Activated CD8-positive, alpha-beta memory T cell treated with anti-CD3 and anti-CD28 coated beads for 24 hours (primary cell): ENCODE measurements around the gene NDUFC1.
"Not testable (repeated sequence)": the region's sequence is repeated elsewhere in the genome, so short reads cannot be mapped to it uniquely, and the experiment has no call there.

Experiments used
- DNase-seq: peaks from one replicate; pipeline ENCODE4 v3.0.0-alpha.2; 2020

Gene NDUFC1

DNA sequence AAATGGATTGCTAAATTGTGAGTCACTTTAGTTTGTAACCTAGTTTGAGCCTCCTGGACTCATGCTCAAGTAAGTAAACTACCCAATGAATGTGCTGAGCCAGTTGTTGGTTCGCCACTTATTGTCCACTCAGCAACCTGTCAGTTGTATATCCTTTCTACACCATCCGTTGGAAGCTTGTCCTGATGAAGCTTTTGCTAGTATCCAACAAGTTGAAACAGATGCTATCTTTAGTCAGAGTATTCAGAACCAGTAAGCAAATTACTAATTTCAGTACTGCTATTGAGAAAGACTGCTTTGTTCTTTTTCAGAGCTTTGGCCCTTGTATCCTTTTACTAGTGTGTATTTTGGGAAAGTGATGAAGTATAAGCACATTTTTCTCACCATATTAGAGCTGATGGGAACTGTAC is 5.3 kb downstream of the NDUFC1 start:
- no peak for DNase-seq

DNA sequence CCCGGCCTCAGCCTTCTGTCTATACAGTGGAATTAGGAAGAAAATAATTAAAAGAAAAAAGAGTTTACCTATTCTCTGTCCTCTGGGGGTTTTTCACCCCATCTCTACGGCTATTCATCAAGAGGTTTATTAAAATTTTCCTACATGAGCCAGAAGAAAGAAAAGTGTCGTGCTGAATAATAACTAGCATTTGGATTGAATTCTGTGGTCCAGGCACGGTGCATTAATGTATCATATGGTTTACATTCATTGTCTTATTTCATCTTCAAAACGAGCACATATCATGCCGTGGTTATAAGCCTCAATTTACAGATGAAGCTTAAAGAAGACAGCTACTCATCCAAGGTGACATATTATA is 6.4 kb downstream of the NDUFC1 start:
- no peak for DNase-seq

DNA sequence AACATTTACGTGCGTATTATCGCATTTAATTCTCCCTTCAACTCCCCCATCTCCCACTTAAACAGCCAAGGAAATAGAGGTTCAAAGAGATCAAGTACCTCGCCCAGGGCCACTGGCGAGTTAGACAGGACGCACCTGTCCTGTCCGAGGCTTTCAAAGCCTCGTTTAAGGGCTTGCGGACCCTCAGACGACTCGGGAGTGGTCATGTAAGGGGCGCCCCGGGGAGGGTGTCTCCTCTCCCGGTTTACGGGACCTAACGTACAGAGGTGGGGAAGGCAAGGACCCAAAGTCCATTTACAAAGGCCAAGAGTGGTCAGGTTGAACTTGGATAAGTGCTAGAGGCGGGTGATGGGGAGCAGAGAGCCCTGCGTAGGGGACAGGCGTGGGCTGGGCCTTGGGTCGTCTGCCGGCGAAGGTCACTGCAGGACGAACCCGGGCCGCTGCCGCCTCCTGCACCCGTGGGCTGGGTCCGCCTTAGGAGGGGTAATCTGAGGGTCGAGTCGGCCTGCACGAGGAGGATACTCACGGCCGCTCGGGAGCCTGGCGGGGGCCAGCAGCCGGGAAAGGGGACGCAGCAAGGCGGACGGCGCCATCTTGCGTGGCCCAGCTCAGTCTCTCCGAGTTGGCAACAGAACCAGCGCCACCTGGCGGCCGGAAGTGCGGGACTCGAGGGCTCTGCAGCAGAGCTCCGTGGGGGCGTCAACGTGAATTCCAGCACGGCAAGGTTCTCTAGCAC is 6.9 kb downstream of the NDUFC1 start:
- DNase-seq: peak; percentile 100

DNA sequence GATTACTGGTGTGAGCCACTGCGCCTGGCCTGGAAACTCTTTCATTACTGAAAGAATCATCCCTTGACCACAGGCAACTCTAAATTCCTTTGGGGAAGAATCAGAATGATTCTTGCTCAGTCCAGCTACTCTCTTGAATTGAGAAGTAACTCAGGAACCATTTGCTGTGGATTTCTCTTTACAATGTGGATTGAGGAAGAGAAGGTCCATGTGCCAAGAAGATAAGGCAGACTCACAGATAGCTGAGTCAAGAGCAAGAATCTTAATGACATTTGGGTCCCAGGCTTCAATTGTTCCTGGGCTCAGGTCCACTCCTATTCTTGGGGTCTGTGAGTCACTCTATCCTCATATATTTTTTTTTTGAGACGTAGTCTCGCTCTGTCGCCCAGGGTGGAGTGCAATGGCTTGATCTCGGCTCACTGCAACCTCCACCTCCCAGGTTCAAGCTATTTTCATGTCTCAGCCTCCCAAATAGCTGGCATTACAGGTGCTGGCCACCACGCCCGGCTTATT is 16.0 kb downstream of the NDUFC1 start:
- no peak for DNase-seq

DNA sequence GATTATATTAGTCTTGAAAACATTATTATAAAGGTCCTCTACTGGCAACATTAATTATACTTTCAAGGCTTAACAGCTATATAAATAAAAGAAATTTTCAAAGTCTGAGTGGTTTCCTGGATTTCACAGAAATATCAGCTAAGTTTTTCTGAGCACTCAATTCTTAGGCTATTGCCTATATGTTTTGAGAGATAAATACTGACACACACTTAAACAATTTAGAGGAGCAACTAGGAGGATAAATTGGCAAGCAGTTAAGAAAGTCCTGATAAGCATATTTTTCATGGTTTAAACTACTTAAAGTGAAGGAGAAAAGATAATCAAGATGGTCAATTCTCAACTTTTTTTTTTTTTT is 19.6 kb downstream of the NDUFC1 start:
- DNase-seq: no peak

DNA sequence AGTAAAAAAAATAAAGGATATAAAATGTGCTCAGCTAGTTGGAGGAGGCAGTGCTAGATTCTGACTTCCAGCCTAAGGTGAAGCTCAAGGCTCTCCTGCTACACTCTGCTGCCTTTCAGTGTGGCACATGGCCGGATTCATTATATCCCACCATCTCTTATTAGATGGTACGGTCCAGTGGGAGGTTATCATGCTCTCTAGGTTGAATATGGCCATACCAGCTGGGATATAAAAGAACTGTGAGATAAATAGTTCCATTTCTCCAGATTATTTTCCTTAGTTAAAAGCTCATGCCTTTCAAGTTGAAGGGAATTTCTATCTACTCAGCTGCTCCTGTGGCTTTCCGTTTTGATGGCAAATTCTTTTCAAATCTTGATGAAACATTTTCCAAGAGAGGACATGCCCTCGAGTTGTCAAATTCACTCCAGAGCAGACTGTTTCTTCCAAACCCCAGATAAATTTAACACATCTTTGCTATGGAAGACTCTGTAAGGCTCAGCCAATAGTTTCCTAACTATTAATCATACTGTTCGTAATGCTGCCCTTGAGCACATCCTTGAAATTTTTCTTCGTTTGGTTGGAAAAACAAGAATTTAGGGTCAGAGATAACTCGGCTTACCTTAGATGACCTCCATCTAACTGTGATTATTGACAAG is 20.1 kb downstream of the NDUFC1 start:
- DNase-seq: no peak

DNA sequence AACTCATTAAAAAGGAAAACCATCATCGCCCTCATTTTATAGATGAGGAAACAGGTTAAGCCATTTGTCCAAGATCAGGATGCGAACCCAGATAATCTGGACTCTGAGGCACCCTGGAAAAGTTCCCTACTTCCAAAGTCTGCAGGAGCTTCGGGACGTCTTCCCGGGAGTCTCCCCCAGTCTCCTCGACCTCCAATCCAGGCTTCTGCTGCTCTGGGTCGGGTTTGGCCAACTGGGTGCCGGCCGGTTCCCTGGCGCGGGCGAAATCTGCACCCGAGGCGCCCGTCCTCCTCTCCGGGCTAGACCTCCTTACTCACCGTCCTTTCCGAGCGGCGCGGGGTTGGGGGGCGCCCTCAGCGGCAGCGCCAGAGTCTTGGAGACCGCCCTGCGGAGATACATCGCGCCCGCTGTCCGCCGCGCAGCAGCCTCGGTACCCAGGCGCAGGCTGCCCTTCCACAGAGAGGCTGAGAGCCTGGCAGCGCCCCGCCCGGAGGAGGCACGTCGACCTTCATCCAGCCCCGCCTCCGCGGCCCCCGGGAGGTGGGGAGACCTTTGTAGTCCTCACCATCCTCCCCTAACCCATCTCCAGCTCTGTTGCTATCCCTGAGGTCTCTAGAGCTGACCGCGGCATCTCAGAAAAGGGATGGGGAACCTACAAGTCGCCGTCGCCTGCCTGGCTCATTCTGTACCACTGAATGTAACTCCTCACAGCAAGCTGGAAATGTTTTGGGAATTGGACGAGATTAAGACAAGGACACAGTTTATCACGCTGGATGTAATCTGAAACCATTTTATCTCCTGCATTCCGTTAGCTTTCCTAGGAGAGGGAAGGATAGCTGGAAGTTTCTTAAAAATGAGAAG is 22.3 kb downstream of the NDUFC1 start, which contains the start of gene MGARP:
Gene MGARP, minus strand, starts transcription at position 466 of the 861 bp plus-strand sequence. Its CDS starts 67 bp downstream, at position 399.
- peak; percentile 74 for DNase-seq

DNA sequence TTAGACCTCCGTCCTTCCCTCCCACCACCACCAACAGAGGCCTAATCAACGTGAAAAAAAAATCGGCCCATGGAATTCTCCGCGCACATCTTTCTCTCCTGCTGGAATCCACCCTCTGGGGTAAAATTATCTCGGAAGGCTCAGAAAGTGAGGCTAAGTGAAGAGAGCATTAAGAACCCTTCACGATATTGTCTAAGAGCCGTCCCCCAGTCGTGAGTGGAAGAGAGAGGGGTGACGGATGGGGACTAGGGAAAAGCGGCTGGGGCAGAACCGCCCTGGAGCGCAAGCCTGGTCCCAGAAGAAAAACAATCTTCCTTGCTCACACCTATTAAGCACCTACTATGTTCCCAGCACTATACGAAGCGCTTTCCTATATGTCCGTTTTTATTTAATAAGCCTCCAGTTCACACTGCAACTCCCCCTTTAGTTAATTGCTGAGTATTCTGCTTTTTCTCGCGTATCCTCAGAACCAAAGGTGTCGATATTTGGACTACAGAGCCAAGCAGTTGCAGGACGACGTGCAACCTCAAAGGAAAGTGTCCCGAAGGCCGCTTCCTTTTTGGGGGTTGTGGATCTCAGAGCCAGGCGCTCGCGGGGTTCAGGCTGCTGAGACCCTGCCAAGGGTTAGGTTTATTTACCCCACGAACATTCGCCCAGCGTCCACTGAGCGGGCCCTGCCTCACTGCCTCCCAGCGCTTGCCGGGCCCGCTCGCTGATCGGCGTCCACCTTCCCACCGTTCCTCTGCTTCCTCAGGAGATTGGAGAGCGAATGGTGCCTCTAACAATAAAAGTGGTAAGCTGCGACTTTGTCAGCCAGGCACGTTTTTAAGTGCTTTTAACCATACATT is 23.1 kb downstream of the NDUFC1 start:
- DNase-seq: peak; percentile 62

DNA sequence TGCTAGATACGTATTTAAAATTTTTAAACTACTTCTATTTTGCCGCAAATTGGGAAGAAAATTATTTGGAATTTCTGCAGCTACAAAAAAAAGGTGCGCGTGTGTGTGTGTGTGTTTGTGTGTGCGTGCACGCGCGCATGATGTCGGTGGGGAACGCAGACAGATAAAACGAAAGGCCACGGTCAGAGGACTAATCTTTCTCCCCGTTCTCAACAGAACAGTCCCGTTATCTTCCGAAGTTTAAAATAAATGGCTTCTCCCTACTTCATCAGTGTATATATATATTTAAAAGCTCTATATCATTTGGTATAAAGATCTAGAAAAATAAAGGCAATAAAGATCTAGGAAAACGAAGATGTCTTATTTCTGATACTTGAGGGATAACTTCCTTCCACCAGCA is 23.8 kb downstream of the NDUFC1 start:
- no peak for DNase-seq

DNA sequence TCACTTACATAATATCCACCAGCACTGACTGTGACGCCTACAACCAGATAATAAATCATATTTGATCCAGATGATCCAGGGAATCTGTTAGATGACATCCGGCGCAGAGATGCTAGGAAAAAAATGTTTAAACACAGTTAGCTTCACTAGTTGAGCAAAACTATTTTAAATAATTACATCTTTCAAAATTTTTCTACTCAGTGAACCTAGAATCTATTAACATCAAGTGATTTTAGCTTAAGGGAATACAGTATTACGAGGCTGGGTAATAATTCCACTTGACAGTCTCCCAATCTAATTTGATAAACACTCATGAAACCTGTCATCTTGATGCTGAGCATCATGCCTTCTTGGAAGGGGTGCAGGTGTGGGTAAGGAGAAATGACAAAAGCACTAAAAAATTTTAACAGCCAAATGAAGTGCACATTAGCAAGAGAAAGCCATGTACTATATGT is 27.0 kb downstream of the NDUFC1 start:
- DNase-seq: no peak

DNA sequence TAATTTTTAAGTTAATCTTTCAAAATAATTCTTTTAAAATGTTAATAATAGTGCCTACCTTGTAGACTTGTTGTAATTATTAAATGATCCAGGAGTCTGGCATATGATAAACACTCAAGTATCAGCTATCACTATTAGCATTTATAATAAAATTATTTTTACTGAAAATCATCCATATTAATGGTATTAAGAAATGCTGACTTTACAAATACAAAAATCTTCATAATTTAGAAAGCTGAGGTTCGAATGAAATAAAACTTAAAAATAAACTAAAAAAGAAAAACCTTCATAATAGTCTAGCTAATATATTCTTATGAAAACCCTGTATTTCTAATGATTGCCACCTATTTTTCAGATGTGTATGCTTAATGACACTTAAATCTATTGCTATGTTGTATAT is 27.5 kb downstream of the NDUFC1 start:
- no peak for DNase-seq

DNA sequence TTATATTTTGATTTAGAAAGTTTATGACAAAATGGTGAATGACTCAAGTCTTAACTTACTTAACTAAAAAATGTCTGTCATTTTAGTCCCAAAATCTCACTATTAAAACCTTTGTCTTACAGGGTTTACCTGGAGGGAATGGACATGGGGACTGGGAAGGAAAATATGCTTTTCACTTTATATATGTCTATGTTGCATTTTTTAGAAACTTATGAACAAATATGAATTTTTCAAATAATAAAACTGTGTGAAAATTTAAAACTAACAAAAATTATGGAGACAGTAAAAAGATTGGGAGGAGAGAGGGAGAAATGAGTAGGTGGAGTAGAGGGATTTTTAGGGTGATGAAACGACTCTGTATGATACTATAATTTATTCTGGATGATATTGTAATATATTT is 28.4 kb downstream of the NDUFC1 start:
- no peak for DNase-seq

DNA sequence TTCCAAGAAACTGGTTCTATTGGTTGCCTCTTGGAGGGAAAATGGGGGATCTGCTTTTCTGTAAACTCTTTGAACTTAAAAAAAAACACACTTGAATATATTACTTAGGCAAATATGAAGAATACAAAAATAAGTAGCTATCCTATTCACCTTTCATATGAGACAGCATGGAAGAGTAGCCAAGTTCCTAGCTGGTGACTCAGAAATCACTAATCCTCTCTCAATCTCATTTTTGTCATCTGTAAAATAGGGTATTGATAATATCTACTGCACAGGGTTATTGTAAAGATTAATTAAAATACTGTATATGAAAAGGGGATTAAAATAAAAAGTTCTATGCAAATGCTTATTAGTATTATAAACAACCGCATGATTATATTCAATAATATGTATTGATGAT is 35.0 kb downstream of the NDUFC1 start:
- DNase-seq: no peak

DNA sequence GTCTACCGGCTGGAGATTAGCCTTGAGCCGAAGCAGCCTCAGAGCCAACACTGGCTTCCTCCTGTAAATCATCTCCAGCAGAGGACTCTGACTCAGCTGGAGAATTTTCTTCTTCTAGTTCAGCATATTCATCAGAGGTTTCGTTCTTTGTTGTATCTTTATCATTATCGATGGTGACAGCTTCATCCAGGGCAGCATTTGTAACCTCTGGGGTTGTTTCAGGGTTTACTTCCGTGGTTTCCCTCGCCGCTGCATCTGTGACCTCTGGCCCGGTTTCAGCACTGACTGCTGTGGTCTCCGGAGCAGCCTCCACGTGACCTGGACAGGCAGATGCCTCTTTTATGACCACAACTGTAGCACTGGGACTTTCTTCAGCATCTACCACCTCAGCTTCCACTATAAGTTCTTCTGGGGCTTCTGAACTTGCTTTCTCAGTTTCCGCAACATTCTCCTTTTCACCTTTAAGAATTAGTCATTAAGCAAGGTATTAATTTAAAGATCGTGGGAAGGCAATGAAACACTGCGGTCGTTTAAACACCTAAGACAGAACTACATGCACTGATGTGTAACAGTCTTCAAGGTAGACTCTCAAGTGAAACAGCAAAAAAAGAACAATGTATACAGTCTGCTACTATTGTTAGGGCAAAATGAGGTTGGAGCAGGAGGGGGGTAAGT is 35.6 kb downstream of the NDUFC1 start:
- DNase-seq: peak; percentile 86

DNA sequence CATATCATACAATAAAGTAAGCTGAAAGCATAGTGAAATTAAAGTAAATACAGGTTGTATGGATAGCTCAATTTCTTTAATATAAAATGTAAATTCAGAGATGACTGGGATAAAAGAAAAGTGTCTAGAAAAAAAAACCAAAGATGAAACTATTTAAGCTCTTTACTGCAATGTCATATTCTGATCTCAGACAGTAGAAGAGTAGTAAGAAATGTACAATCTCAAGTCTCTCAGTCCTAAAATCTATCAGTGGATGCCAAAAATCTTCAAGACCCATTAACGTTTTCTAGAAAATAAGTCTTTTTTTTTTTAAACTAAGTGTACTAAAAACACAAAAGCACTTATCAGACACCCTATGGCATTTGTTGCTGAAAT is 36.1 kb downstream of the NDUFC1 start:
- no peak for DNase-seq

DNA sequence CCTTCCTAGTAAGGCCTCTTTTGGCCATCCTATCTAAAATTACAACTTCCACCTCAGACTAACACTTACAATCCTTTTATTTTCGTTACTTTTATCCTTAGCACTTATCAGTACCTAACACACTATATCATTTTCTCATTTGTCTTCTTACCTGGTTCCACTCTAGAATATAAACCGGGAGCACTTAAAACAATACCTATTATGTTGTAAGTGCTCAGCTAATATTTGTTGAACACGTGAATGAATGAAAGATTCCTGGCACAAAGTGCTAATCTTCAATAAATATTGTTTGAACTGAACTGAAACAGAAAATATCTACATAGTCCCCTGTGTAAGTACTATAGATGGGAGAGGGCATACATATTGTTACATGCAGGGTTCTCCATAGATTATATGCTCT is 36.6 kb downstream of the NDUFC1 start:
- DNase-seq: no peak

DNA sequence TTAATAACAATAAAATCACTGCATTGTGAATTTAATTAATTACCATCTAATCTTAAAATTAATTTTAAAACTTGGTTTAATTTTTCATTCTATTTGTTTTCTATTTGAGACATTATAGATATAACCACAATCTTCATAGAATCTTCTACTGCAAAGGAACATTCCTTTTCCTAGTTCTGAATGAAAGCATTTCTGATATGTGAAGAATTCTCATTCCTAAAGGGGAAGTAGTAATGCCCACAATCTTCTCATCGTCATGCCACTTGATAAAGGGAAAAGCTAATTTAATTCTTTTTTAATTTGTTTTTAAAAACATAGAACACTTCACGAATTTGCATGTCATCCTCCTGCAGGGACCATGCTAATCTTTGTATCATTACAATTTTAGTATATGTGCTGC is 45.9 kb downstream of the NDUFC1 start:
- DNase-seq: no peak

DNA sequence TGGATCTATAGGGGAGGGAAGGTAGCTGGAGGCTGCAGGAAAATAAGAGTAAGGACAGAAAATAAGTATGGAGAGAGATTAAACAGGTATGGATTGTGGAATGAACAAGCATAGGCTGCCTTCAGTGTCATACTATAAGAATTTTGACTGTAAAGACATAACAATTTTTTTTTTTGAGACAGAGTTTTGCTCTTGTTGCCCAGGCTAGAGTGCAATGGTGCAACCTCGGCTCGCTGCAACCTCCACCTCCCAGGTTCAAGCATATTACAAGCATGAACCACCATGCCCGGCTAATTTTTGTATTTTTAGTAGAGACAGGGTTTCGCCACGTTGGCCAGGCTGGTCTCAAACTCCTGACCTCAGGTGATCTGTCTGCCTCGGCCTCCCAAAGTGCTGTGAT is 46.7 kb downstream of the NDUFC1 start:
- DNase-seq: not testable (repeated sequence)

DNA sequence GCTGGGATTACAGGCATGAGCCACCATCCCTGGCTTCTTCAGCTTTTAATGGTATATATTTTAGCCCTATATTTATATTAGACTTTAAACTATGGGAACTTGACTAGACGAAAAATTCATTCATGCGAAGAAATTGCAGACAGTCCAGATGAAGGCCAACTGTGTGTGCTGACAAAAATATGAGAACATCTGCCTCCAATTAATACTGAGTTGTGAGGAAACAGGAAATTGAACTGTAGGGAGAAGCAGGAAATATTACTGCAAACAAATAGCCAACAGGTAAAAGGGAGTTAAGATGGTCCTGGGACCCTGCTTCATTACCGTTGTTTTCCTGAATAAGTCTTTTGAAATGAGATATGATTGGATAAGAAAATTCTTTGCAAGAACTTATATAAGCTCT is 48.6 kb downstream of the NDUFC1 start:
- DNase-seq: no peak

DNA sequence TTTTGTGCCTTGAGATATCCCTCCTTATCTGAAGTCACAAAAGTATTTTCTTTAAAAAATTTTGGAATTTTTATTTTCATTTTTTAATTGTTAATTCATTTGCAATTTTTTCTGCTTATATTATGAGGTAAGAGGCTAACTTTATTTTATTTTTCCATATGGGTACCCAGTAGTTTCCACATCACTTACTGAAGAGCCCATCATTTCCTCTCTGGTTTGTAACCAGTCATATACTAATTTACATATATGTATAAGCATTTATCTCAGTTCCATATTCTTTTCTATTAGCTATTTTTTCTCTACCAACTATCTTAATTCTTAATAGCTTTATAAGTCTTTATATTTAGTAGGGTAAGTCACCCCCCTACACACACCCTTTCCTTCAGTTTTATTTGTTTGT is 49.2 kb downstream of the NDUFC1 start:
- no peak for DNase-seq

DNA sequence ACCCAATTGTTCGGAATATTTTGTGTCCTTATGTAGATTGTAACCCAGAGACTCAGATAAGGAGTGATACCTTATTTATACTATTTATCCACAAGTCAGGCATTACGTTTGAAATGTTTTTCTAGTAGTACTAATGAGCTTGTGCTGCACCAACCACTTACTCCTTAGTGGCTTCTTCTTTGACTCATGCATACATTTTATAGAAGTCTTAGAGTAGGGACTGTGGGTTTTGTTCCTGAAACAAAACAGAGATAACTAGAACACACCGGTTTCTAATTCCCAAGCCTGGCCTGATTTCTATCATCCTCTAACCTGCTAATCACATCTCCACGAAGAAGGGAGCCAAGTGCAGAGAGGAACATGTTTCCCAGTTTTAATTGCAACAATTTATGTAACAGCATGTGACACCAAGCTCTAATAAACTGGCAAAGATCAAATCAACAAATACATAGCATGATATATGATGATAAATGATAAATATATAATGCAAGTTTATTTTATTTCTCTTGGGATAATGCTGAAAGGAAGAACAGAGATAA is 54.5 kb downstream of the NDUFC1 start:
- no peak for DNase-seq

DNA sequence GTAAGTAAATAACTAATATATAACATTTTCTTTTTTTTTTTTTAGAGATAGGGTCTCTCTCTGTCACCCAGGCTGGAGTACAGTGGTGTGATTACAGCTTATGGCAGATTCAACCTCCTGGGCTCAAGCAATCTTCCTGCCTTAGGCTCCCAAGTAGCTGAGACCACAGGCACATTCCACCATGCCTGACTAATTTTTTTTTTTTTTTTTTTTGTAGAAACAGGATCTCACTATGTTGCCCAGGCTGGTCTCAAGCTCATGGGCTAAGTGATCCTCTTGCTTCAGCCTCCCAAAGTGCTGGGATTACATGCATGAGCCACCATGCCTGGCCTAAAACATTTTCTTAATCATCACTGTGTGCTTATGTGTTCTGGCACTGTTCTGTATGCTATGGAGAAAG is 55.0 kb downstream of the NDUFC1 start:
- no peak for DNase-seq
